Progenitor cell of endocrine pancreas (in vitro differentiated cells): ENCODE measurements around the gene SYDE2. TPM values are rescaled to one million over a fixed set of nuclear protein-coding genes. Genes with fewer than 3 reads are reported as not detected.

Experiments
- DNase-seq: peaks from one replicate; pipeline ENCODE4 v3.0.0; 2021; ENCODE audit warnings: low spot score; ENCODE audit not compliant: unreplicated experiment
- H3K27ac Mint-ChIP-seq: 2 replicates; pipeline ENCODE4 v1.8.0; 2021; ENCODE audit warnings: mild to moderate bottlenecking, moderate library complexity, mixed read lengths
- H3K27me3 Mint-ChIP-seq: 2 replicates; pipeline ENCODE4 v1.8.0; 2021; ENCODE audit warnings: mixed read lengths
- H3K36me3 Mint-ChIP-seq: 2 replicates; pipeline ENCODE4 v1.8.0; 2022; ENCODE audit warnings: mixed read lengths; ENCODE audit not compliant: insufficient read depth
- H3K4me1 Mint-ChIP-seq: 2 replicates; pipeline ENCODE4 v1.8.0; 2021; ENCODE audit warnings: low read depth, mixed read lengths
- H3K4me3 Mint-ChIP-seq: 2 replicates; pipeline ENCODE4 v1.8.0; 2021; ENCODE audit warnings: low read depth, mild to moderate bottlenecking, moderate library complexity, mixed read lengths
- H3K9me3 Mint-ChIP-seq: 2 replicates; pipeline ENCODE4 v1.8.0; 2021; ENCODE audit warnings: low read depth, mixed read lengths
- total RNA-seq: library from RNA; stranded (reverse); gene quantifications from 2 replicates; pipeline ENCODE4 v1.2.1, GENCODE V29; 2021
- TF ChIP-seq, protein P1 (sequence below): fragments of 200-600 bp; sonication (generic); IDR thresholded peaks from one replicate; pipeline ENCODE4 v1.5.0; 2021; ENCODE audit warnings: antibody characterized with exemption, mild to moderate bottlenecking; ENCODE audit not compliant: unreplicated experiment

Gene SYDE2
- total RNA-seq, 1 donor from 2014 or later: 24.2 TPM

DNA sequence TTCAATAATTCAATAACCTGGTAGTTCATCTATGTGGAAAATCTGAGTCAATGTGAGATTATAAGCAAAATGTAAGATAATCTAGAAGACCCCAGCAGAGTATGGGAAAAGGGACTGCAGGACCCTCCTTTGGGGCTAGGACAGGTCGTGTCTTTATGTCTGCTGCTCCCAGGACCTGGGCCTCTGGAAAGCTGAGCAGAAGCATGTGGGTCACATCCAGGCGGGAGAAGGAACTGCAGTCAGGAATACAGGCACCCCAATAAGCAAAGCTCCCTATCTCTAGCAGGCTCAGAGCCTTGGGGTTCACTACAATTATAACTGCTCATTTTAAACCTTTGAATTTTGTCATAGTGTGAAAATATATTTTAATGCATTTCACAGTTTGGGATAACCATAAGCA is 78.6 kb downstream of the SYDE2 start:
- Mint-ChIP-seq H3K36me3 (no peaks in the 10 kb centered on the region), H3K4me1 (peaks cover 5% of the 10 kb centered on the region), H3K4me3 (no peak overlapping the region), H3K9me3 (no peaks in the 10 kb centered on the region), H3K27me3 (no peaks in the 10 kb centered on the region), H3K27ac (no peak overlapping the region)
- TF ChIP-seq, protein P1, sequence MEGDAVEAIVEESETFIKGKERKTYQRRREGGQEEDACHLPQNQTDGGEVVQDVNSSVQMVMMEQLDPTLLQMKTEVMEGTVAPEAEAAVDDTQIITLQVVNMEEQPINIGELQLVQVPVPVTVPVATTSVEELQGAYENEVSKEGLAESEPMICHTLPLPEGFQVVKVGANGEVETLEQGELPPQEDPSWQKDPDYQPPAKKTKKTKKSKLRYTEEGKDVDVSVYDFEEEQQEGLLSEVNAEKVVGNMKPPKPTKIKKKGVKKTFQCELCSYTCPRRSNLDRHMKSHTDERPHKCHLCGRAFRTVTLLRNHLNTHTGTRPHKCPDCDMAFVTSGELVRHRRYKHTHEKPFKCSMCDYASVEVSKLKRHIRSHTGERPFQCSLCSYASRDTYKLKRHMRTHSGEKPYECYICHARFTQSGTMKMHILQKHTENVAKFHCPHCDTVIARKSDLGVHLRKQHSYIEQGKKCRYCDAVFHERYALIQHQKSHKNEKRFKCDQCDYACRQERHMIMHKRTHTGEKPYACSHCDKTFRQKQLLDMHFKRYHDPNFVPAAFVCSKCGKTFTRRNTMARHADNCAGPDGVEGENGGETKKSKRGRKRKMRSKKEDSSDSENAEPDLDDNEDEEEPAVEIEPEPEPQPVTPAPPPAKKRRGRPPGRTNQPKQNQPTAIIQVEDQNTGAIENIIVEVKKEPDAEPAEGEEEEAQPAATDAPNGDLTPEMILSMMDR: no peak
- no peak for DNase-seq

DNA sequence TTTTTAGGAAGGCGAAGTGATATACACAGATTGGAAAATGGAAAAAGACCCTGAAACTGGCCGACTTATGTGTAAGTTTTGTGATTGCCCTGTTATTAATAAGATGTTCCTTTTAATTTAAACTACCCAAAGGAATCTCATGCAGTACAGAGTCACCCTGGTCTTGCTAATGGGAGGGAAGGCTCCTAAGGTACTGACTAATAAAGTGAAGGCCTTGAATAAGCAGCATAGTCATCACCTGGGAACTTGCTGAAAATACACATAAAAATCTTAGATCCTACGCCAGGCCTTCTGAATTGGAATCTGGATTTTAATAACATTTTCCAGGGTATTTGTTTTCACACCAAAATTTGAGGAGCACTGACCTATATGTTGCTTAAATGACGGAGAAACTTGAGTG is 79.1 kb downstream of the SYDE2 start:
- DNase-seq: no peak

DNA sequence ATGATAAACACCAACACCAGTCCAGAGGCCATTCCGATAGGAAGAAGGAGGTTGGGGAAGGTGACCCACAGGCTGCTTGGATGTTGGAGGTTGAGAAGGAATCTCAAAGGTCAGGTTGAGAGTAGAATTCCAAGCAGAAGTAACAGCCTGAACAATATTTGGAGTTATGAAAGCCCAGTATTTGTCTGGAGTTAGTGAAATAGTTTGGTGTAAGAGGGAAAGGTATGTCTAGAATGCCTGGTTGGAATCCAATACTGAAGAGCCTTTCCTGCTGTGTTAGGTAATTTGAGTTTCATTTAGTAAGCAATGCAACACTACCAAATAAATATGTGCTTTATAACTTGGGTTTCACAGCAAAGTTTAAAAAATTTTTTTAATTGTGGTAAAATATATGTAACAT is 82.1 kb downstream of the SYDE2 start:
- Mint-ChIP-seq H3K27me3 (no peaks in the 10 kb centered on the region), H3K4me3 (no peak overlapping the region), H3K4me1 (no peaks in the 10 kb centered on the region), H3K36me3 (no peaks in the 10 kb centered on the region), H3K9me3 (no peaks in the 10 kb centered on the region), H3K27ac (no peak overlapping the region)
- DNase-seq: no peak
- TF ChIP-seq, protein P1: no peak

More for the DNA sequence above, 79.1 kb downstream of the SYDE2 start:
- no peak overlapping the region for H3K4me3 Mint-ChIP-seq
- H3K27me3 Mint-ChIP-seq: no peaks in the 10 kb centered on the region
- H3K4me1 Mint-ChIP-seq: peaks cover 5% of the 10 kb centered on the region
- no peak overlapping the region for H3K27ac Mint-ChIP-seq
- H3K9me3 Mint-ChIP-seq: no peaks in the 10 kb centered on the region
- TF ChIP-seq, protein P1: no peak
- no peaks in the 10 kb centered on the region for H3K36me3 Mint-ChIP-seq

DNA sequence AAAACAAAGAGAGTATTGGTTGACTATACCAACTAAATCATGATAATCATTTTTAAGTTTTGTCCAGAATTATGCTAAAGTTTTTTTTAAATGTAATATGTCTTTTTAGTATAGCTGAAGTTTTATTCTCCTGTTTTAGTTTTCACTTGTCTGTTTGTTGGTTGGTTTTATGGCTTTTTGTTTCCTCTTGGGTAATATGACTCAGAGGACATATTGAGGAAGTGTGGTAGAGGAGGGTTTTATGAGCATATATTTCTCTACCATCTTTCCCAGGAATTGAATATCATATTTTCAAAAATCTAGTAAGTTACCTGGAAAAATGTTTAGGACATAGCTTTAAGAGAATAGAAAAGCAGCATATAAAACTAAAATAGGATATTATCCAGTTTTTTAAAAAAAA is 84.0 kb downstream of the SYDE2 start:
- Mint-ChIP-seq H3K9me3 (no peaks in the 10 kb centered on the region), H3K36me3 (no peaks in the 10 kb centered on the region), H3K27me3 (no peaks in the 10 kb centered on the region), H3K4me3 (no peak overlapping the region), H3K27ac (no peak overlapping the region), H3K4me1 (no peaks in the 10 kb centered on the region)
- TF ChIP-seq, protein P1: no peak
- DNase-seq: no peak

DNA sequence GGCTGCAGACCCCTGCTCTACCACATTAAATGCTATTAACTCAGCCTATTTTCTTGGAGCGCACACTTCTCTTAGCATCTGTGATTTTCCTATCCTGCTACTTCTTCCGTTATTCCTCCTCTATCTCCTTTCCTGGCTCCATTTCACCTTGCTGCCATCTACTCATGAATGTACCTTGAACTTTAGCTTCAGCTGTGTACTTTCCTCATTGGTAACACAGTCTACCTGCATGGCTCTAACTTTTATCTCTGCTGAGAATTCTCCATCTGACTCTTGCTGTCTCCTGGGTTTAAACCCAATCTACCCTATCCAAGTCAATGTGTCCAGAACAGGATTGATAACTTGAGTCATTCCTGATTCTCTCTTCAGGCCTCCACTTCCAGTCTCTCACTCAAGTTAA is 84.9 kb downstream of the SYDE2 start:
- H3K9me3 Mint-ChIP-seq: no peaks in the 10 kb centered on the region
- TF ChIP-seq, protein P1: no peak
- no peaks in the 10 kb centered on the region for H3K4me1 Mint-ChIP-seq
- no peaks in the 10 kb centered on the region for H3K36me3 Mint-ChIP-seq
- no peaks in the 10 kb centered on the region for H3K27me3 Mint-ChIP-seq
- no peak overlapping the region for H3K27ac Mint-ChIP-seq
- H3K4me3 Mint-ChIP-seq: no peak overlapping the region
- DNase-seq: no peak
